HEK293 (cell line): ENCODE measurements around the gene CSF1.

Source experiments
- CTCF ChIA-PET: fragments of 350-600 bp; formaldehyde crosslinking; extraction: SDS; loops from one replicate; lab custom pipeline; 2021; ENCODE audit warnings: antibody characterized with exemption; lab: Yijun Ruan, JAX
- POLR2A ChIA-PET: fragments of 300-600 bp; formaldehyde crosslinking; extraction: SDS; loops from one replicate; lab custom pipeline; 2020; ENCODE audit warnings: antibody characterized with exemption, inconsistent platforms; lab: Yijun Ruan, JAX
- H3K27ac ChIP-seq: fragments of 200-500 bp; sonication (Bioruptor generic); 2 replicates; pipeline ENCODE4 v1.5.1; 2014; ENCODE audit warnings: low read depth, low read length, control low read depth, inconsistent platforms; ENCODE audit errors: extremely low read depth
- H3K36me3 ChIP-seq, 2 experiments: fragments of 200-500 bp in 1 of 2; sonication (Bioruptor generic) in 1 of 2; 1 replicate in 1 of 2; 2 replicates in 1 of 2; pipeline ENCODE4 v1.5.1; 2014 to 2017; ENCODE audit warnings: inconsistent platforms in 2 of 2, low read length in 2 of 2; ENCODE audit not compliant: control insufficient read depth in 2 of 2, insufficient read depth in 1 of 2
- H3K4me1 ChIP-seq: fragments of 200-500 bp; sonication (Bioruptor generic); 2 replicates; pipeline ENCODE4 v1.5.1; 2014; ENCODE audit warnings: mild to moderate bottlenecking, low read length, inconsistent platforms; ENCODE audit not compliant: control insufficient read depth, insufficient read depth
- H3K4me3 ChIP-seq: 2 replicates; pipeline ENCODE4 v1.5.1; 2011; ENCODE audit warnings: low read depth, mild to moderate bottlenecking, control low read depth, low read length, moderate library complexity
- H3K9me3 ChIP-seq: fragments of 200-500 bp; sonication (Bioruptor generic); 2 replicates; pipeline ENCODE4 v1.5.1; 2014; ENCODE audit warnings: low read depth, low read length, inconsistent platforms; ENCODE audit not compliant: control insufficient read depth, insufficient read depth
- CTCF ChIP-seq: fragments of 450-650 bp; formaldehyde crosslinking; IDR thresholded peaks from 2 replicates; pipeline ENCODE4 v1.5.1; 2016; ENCODE audit warnings: missing biosample characterization, missing genetic modification characterization
- HOXD13 ChIP-seq: sonication (generic); formaldehyde crosslinking; IDR thresholded peaks from 2 replicates; pipeline ENCODE4 v1.8.0; 2022; ENCODE audit warnings: missing genetic modification reagents, borderline replicate concordance
- KLF8 ChIP-seq: fragments of 450-650 bp; formaldehyde crosslinking; IDR thresholded peaks from 2 replicates; pipeline ENCODE4 v1.5.1; 2016; ENCODE audit warnings: missing biosample characterization, missing genetic modification characterization
- MZF1 ChIP-seq: fragments of 450-650 bp; formaldehyde crosslinking; IDR thresholded peaks from 2 replicates; pipeline ENCODE4 v1.5.1; 2017; ENCODE audit warnings: missing biosample characterization, missing genetic modification characterization, borderline replicate concordance
- SCRT1 ChIP-seq: fragments of 450-650 bp; formaldehyde crosslinking; IDR thresholded peaks from 2 replicates; pipeline ENCODE4 v1.5.1; 2016; ENCODE audit warnings: missing biosample characterization, missing genetic modification characterization, borderline replicate concordance
- TRIM28 ChIP-seq: IDR thresholded peaks from 2 replicates; pipeline ENCODE4 v1.6.1; 2011; ENCODE audit warnings: low read length, control low read depth, borderline replicate concordance
- YY1 ChIP-seq: fragments of 450-650 bp; formaldehyde crosslinking; IDR thresholded peaks from 2 replicates; pipeline ENCODE4 v1.5.1; 2018; ENCODE audit warnings: missing biosample characterization, missing genetic modification characterization
- ZBTB17 ChIP-seq: fragments of 450-650 bp; formaldehyde crosslinking; IDR thresholded peaks from 2 replicates; pipeline ENCODE4 v1.5.1; 2016; ENCODE audit warnings: missing biosample characterization, missing genetic modification characterization
- ZFP3 ChIP-seq: fragments of 450-650 bp; formaldehyde crosslinking; IDR thresholded peaks from 2 replicates; pipeline ENCODE4 v1.5.1; 2016; ENCODE audit warnings: low read depth, missing biosample characterization, missing genetic modification characterization
- ZFP41 ChIP-seq: fragments of 450-650 bp; formaldehyde crosslinking; IDR thresholded peaks from 2 replicates; pipeline ENCODE4 v1.5.1; 2016; ENCODE audit warnings: missing biosample characterization, missing genetic modification characterization, borderline replicate concordance
- ZNF114 ChIP-seq: fragments of 450-650 bp; formaldehyde crosslinking; IDR thresholded peaks from 2 replicates; pipeline ENCODE4 v1.5.0; 2017; ENCODE audit warnings: missing biosample characterization, missing genetic modification characterization
- ZNF138 ChIP-seq: fragments of 450-650 bp; formaldehyde crosslinking; IDR thresholded peaks from 2 replicates; pipeline ENCODE4 v1.5.1; 2016; ENCODE audit warnings: missing biosample characterization, missing genetic modification characterization, borderline replicate concordance
- ZNF16 ChIP-seq: fragments of 450-650 bp; formaldehyde crosslinking; IDR thresholded peaks from 2 replicates; pipeline ENCODE4 v1.5.1; 2016; ENCODE audit warnings: low read depth, missing biosample characterization, missing genetic modification characterization
- ZNF175 ChIP-seq: fragments of 450-650 bp; formaldehyde crosslinking; IDR thresholded peaks from 2 replicates; pipeline ENCODE4 v1.5.1; 2016; ENCODE audit warnings: missing biosample characterization, missing genetic modification characterization
- ZNF221 ChIP-seq: fragments of 450-650 bp; formaldehyde crosslinking; IDR thresholded peaks from 2 replicates; pipeline ENCODE4 v1.5.1; 2017; ENCODE audit warnings: missing biosample characterization, missing genetic modification characterization, borderline replicate concordance
- ZNF248 ChIP-seq: fragments of 450-650 bp; formaldehyde crosslinking; IDR thresholded peaks from 2 replicates; pipeline ENCODE4 v1.5.1; 2017; ENCODE audit warnings: missing biosample characterization, missing genetic modification characterization
- ZNF416 ChIP-seq: fragments of 450-650 bp; formaldehyde crosslinking; IDR thresholded peaks from 2 replicates; pipeline ENCODE4 v1.5.1; 2016; ENCODE audit warnings: missing biosample characterization, missing genetic modification characterization
- ZNF423 ChIP-seq: fragments of 450-650 bp; formaldehyde crosslinking; IDR thresholded peaks from 2 replicates; pipeline ENCODE4 v1.5.1; 2016; ENCODE audit warnings: missing biosample characterization, missing genetic modification characterization
- ZNF488 ChIP-seq: fragments of 450-650 bp; formaldehyde crosslinking; IDR thresholded peaks from 2 replicates; pipeline ENCODE4 v1.5.1; 2016; ENCODE audit warnings: missing biosample characterization, missing genetic modification characterization
- ZNF530 ChIP-seq: fragments of 450-650 bp; formaldehyde crosslinking; IDR thresholded peaks from 2 replicates; pipeline ENCODE4 v1.5.1; 2016; ENCODE audit warnings: low read depth, missing biosample characterization, missing genetic modification characterization
- ZNF555 ChIP-seq: fragments of 450-650 bp; formaldehyde crosslinking; conservative IDR thresholded peaks from 2 replicates; pipeline ENCODE4 v1.5.1; 2017; ENCODE audit warnings: missing biosample characterization, mild to moderate bottlenecking, missing genetic modification characterization, inconsistent platforms
- ZNF571 ChIP-seq: fragments of 450-650 bp; formaldehyde crosslinking; IDR thresholded peaks from 2 replicates; pipeline ENCODE4 v1.5.0; 2017; ENCODE audit warnings: missing biosample characterization, missing genetic modification characterization
- ZNF629 ChIP-seq: fragments of 450-650 bp; formaldehyde crosslinking; IDR thresholded peaks from 2 replicates; pipeline ENCODE4 v1.5.1; 2017; ENCODE audit warnings: missing biosample characterization, missing genetic modification characterization
- ZNF658 ChIP-seq: fragments of 450-650 bp; formaldehyde crosslinking; IDR thresholded peaks from 2 replicates; pipeline ENCODE4; 2016; ENCODE audit warnings: missing biosample characterization, missing genetic modification characterization
- ZSCAN18 ChIP-seq: fragments of 450-650 bp; formaldehyde crosslinking; IDR thresholded peaks from 2 replicates; pipeline ENCODE4 v1.5.1; 2016; ENCODE audit warnings: missing biosample characterization, missing genetic modification characterization

The CSF1 gene

GRCh38 chr1:109931911-109932636 is 21.4 kb downstream of the CSF1 start:
- ChIA-PET POLR2A (no interaction called here), CTCF (interaction anchor here (0.9 to 3.6 kb wide), 3 partner anchors 9 to 149 kb away, joined by 3 to 15 read pairs (median 9); partner anchors contain the start of gene AHCYL1)

GRCh38 chr1:109932679-109933078 is 22.0 kb downstream of the CSF1 start:
- ChIA-PET CTCF (interaction anchor here (1.9 to 3.6 kb wide), 2 partner anchors 10 to 51 kb away, joined by 9 to 15 read pairs; partner anchors contain the start of gene AHCYL1), POLR2A (no interaction called here)
- no peak for TF ChIP-seq ZNF629 (tag by site-specific recombination)
- no peak for TF ChIP-seq SCRT1 (tag by site-specific recombination)
- no peak for TF ChIP-seq ZNF114 (tag by site-specific recombination)
- no peak for TF ChIP-seq ZNF571 (tag by site-specific recombination)
- TF ChIP-seq ZNF416 = no peak
- TF ChIP-seq ZBTB17 = no peak
- TF ChIP-seq ZNF555 = no peak
- no peak for TF ChIP-seq CTCF (tag by site-specific recombination)
- no peak for TF ChIP-seq MZF1 (tag by site-specific recombination)
- TF ChIP-seq ZFP3 (tag by site-specific recombination) = no peak
- no peak for TF ChIP-seq ZNF16 (tag by site-specific recombination)
- Histone ChIP-seq H3K27ac (no peak overlapping the region), H3K4me1 (no peaks in the 10 kb centered on the region), H3K4me3 (no peak overlapping the region), H3K36me3 (peaks cover 0 to 26% of the 10 kb centered on the region in 2 experiments; a peak in 1 of 3 replicates), H3K9me3 (no peaks in the 10 kb centered on the region)

More at GRCh38 chr1:109931911-109932636, 21.4 kb downstream of the CSF1 start:
- Histone ChIP-seq H3K4me1 (no peaks in the 10 kb centered on the region), H3K27ac (no peak overlapping the region), H3K9me3 (no peaks in the 10 kb centered on the region), H3K36me3 (peaks cover 0 to 32% of the 10 kb centered on the region in 2 experiments; a peak in 1 of 3 replicates), H3K4me3 (no peak overlapping the region)
- no peak for TF ChIP-seq ZNF530

GRCh38 chr1:109933856-109934711 is 23.4 kb downstream of the CSF1 start:
- Histone ChIP-seq H3K27ac (no peak overlapping the region), H3K4me1 (no peaks in the 10 kb centered on the region), H3K36me3 (peaks cover 0 to 12% of the 10 kb centered on the region in 2 experiments; a peak in 1 of 3 replicates), H3K4me3 (no peak overlapping the region), H3K9me3 (no peaks in the 10 kb centered on the region)
- ChIA-PET POLR2A (no interaction called here), CTCF (no interaction called here)
- TF ChIP-seq TRIM28 (no peak), ZNF175 (tag by site-specific recombination) (no peak), ZNF138 (tag by site-specific recombination) (no peak), ZNF658 (tag by site-specific recombination) (no peak), ZNF221 (tag by site-specific recombination) (no peak), ZNF248 (no peak), ZSCAN18 (tag by site-specific recombination) (no peak), ZFP41 (tag by site-specific recombination) (no peak), ZNF488 (tag by site-specific recombination) (no peak), YY1 (no peak), HOXD13 (CRISPR knock-in tag) (no peak), ZNF423 (tag by site-specific recombination) (no peak), KLF8 (no peak)
